GM10248 (cell line): ENCODE results near the gene GORASP2.

Experiments
- CTCF ChIA-PET: fragments of 300-600 bp; sonication (Branson Sonifier 250); formaldehyde crosslinking; extraction: SDS; loops from one replicate; lab custom pipeline; 2021; ENCODE audit warnings: antibody characterized with exemption; lab: Yijun Ruan, JAX
- POLR2A ChIA-PET: fragments of 350-650 bp; sonication (Branson Sonifier 250); formaldehyde crosslinking; extraction: SDS; loops from one replicate; lab custom pipeline; 2020; ENCODE audit warnings: antibody characterized with exemption; lab: Yijun Ruan, JAX
- DNase-seq: peaks from one replicate; pipeline ENCODE4 v3.0.0; 2012; ENCODE audit errors: extremely low spot score
- TF ChIP-seq, protein P1 (sequence below): IDR thresholded peaks from 2 replicates; pipeline ENCODE4 v1.5.1; 2012; ENCODE audit warnings: mild to moderate bottlenecking, low read depth; ENCODE audit errors: extremely low read depth, missing control alignments, control extremely low read depth

GORASP2 gene

DNA sequence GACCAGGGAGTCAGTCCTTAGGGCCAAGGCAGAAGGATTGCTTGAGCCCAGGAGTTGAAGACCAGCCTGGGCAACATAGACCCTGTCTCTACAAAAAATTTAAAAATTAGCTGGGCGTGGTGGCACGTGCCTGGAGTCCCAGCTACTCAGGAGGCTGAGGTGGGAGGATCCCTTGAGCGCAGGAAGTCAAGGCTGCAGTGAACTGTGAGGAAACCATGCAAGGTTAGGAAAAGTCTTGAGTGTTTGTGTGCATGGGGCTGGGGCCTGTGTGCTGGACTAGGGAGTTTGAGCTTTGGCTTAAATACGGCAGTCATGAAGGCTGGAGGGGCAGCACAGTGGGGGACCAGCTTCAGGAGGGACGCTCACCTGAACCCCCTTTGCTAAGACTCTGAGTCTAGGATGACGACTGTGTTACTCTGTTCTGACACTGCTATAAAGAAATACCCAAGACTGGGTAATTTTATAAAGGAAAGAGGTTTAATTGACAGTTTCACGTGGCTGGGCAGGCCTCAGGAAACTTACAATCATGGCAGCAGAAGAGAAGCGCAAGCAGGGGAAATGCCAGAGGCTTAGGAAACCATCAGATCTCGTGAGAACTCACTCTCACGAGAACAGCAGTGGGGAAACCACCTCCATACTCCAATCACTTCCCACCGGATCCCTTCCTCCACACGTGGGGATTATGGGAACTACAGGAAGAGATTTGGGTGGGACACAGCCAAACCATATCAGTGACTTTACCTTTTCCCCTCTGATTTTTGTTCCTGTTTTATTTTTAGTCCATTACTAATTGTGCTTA, 39.4 kb downstream of the GORASP2 start:
- ChIA-PET POLR2A (no interaction called here), CTCF (interaction anchor here (0.8 to 2.1 kb wide), 5 partner anchors 13 to 542 kb away, joined by 3 to 10 read pairs (median 3); partner anchors contain the start of gene GORASP2)
- TF ChIP-seq, protein P1, sequence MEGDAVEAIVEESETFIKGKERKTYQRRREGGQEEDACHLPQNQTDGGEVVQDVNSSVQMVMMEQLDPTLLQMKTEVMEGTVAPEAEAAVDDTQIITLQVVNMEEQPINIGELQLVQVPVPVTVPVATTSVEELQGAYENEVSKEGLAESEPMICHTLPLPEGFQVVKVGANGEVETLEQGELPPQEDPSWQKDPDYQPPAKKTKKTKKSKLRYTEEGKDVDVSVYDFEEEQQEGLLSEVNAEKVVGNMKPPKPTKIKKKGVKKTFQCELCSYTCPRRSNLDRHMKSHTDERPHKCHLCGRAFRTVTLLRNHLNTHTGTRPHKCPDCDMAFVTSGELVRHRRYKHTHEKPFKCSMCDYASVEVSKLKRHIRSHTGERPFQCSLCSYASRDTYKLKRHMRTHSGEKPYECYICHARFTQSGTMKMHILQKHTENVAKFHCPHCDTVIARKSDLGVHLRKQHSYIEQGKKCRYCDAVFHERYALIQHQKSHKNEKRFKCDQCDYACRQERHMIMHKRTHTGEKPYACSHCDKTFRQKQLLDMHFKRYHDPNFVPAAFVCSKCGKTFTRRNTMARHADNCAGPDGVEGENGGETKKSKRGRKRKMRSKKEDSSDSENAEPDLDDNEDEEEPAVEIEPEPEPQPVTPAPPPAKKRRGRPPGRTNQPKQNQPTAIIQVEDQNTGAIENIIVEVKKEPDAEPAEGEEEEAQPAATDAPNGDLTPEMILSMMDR = no peak
- no peak for DNase-seq

DNA sequence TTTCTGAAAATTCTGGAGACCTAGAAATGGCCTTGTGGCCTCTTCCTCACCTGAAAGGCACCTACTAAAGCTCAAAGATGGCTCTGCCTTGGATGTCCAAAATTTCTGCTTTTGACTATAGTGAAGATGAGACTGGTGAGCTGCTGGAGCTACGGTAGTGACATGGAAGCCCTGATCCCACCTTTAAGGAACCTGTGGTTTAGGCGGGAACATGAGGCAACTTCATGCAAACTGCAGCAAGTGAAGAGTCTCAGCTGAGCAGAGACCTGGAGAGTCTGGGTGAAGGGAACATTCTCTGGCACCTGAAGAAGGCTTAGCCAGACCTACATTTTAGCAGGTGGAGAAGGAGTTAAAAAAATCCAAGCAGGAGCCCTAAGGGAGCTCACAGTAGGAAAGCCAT, 40.0 kb downstream of the GORASP2 start:
- DNase-seq = no peak
- POLR2A ChIA-PET = no interaction called here
- TF ChIP-seq, protein P1 = no peak
- CTCF ChIA-PET = interaction anchor here (1.9 to 2.1 kb wide), 2 partner anchors 24 to 39 kb away, joined by 4 to 10 read pairs; partner anchors contain the start of gene GORASP2

- ChIA-PET CTCF (interaction anchor here (1.4 to 2.1 kb wide), 2 partner anchors 39 to 40 kb away, joined by 3 to 10 read pairs; partner anchors contain the start of gene GORASP2), POLR2A (interaction anchor here (0.6 kb wide), 1 partner anchor 40 kb away, joined by 4 read pairs; no protein-coding TSS in a partner anchor)
- no peak for DNase-seq
- TF ChIP-seq, protein P1 = no peak
These were observed 40.9 kb downstream of the GORASP2 start for GRCh38 chr2:170969872-170970496.

DNA sequence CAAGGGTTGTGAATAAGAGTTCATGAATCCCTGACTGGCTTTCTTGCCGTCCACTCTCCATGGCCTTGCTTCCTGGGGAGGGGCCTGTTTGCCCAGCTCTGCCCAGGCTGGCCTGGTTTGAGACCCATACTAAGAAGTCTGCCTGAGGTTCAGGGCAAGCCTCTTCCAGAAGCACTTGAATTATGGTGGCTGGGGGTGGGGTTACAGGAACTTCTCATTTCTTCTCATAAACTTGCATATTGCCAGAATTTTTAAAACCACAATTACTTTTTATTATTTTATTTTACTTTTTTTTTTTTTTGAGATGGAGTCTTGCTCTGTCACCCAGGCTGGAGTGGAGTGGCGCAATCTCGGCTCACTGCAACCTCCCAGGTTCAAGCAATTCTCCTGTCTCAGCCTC, 42.0 kb downstream of the GORASP2 start:
- TF ChIP-seq, protein P1 = no peak
- ChIA-PET CTCF (interaction anchor here (1.3 to 4.6 kb wide), 3 partner anchors 16 to 195 kb away, joined by 3 to 43 read pairs (median 3); no protein-coding TSS in a partner anchor), POLR2A (no interaction called here)
- DNase-seq = no peak

- POLR2A ChIA-PET = no interaction called here
- TF ChIP-seq, protein P1 = no peak
- no peak for DNase-seq
- CTCF ChIA-PET = interaction anchor here (0.7 to 4.6 kb wide), 34 partner anchors 9 to 533 kb away, joined by 3 to 43 read pairs (median 4); partner anchors contain the start of gene GORASP2
These were observed 43.5 kb downstream of the GORASP2 start for GRCh38 chr2:170972296-170973224.
